Peyer's patch (tissue), 4 donors: ENCODE measurements around the gene SUMO4.

Experiments
- CTCF ChIP-seq, 6 experiments: fragments of 450-650 bp in 4 of 6; fragments of 200-600 bp in 2 of 6; sonication (generic) in 1 of 6; IDR thresholded peaks; one replicate each; pipeline ENCODE4 v1.5.1; 2017 to 2019; ENCODE audit warnings: antibody characterized with exemption in 6 of 6, mild to moderate bottlenecking in 3 of 6, moderate library complexity in 1 of 6
- POLR2A ChIP-seq, 2 donors: fragments of 450-650 bp; IDR thresholded peaks; one replicate each; pipeline ENCODE4 v1.5.1; 2017; ENCODE audit warnings: antibody characterized with exemption in 2 of 2, mild to moderate bottlenecking in 2 of 2, moderate library complexity in 2 of 2

DNA sequence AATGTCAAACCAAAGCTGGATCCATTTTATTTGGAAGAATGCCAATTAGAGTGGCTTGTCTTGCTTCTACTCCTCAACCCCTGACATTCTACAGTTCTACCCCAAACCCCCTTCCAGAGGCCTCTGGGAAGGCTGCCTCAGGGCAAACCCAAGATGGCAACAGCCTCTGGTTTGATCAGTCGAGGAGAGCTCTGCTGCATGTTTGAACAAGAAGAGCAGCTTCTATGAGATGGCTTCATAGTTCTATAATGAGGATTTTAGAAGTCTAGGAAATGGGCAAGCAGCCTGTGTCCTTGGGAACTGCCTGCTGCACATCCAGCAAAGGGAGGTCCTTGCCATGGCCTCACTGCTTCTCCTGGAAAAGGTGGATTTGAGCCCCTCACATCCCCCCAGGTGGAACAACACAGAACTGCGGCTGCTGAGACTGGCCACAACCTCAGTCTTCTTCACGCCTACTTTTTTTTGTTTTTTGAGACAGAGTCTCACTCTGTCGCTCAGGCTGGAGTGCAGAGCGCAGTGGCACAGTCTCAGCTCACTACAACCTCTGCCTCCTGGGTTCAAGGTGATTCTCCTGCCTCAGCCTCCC, 46.8 kb downstream of the SUMO4 start:
- TF ChIP-seq CTCF (IDR thresholded peaks at IDR 0.05): no peak
- no peak for TF ChIP-seq POLR2A (IDR thresholded peaks at IDR 0.05)
